ENCODE data around the gene TESMIN. TPM values are rescaled to one million over a fixed set of nuclear protein-coding genes. Genes with fewer than 3 reads are reported as not detected.
A peak's percentile ranks its signal among the peaks of the same experiment; 100 is the strongest.

TESMIN gene
- total and polyA plus RNA-seq, 2 of the 4 experiments (the other 2 are of a cell fraction) = 0.90 to 2.2 TPM

GRCh38 chr11:68677432-68677831 lies 73.9 kb downstream of the TESMIN start:
- BruUV-seq (replicated peaks) = no TSS peak
- TF ChIP-seq RFX5 (IDR thresholded peaks at IDR 0.05; ENCODE audit: low read depth, low read length) = no peak
- no peak for TF ChIP-seq CEBPB (IDR thresholded peaks at IDR 0.05; ENCODE audit: low read depth, low read length)
- no peak for TF ChIP-seq POLR2A (IDR thresholded peaks at IDR 0.05; ENCODE audit: low read depth, low read length)
- peak; percentile 30; the same call in 1 of the 2 replicates for TF ChIP-seq NFE2L2 (IDR thresholded peaks at IDR 0.05; ENCODE audit: low read depth, low read length)
- no peak for TF ChIP-seq SMC3 (IDR thresholded peaks at IDR 0.05; ENCODE audit: low read depth, low read length)
- TF ChIP-seq MAFK (IDR thresholded peaks at IDR 0.05; ENCODE audit: low read depth, low read length) = no peak; the same call in 1 of the 2 replicates
- no peak for TF ChIP-seq CTCF (conservative IDR thresholded peaks at IDR 0.05; ENCODE audit: low read depth, low read length)
- no peak for TF ChIP-seq ELK1 (IDR thresholded peaks at IDR 0.05; ENCODE audit: borderline replicate concordance, low read depth, low read length)
- no peak for TF ChIP-seq MXI1 (IDR thresholded peaks at IDR 0.05; ENCODE audit: borderline replicate concordance, low read depth, low read length)
- no peak for TF ChIP-seq USF2 (IDR thresholded peaks at IDR 0.05; ENCODE audit: low read depth, low read length)
- peak; percentile 99 for TF ChIP-seq RCOR1 (IDR thresholded peaks at IDR 0.05; ENCODE audit: insufficient replicate concordance, low read length)
- TF ChIP-seq CHD1 (IDR thresholded peaks at IDR 0.05; ENCODE audit: low read depth, low read length) = no peak
- peak; percentile 90 for TF ChIP-seq MAZ (IDR thresholded peaks at IDR 0.05; ENCODE audit: borderline replicate concordance, low read depth, low read length)
- TF ChIP-seq FOS (IDR thresholded peaks at IDR 0.05; ENCODE audit: low read depth, low read length) = peak; percentile 94
- TF ChIP-seq RAD21 (IDR thresholded peaks at IDR 0.05; ENCODE audit: low read length) = no peak
- TF ChIP-seq BHLHE40 (IDR thresholded peaks at IDR 0.05; ENCODE audit: low read depth, low read length) = peak; percentile 61
- Histone ChIP-seq H3K79me1 (ENCODE audit: low read depth in 1 of 2, low read length in 2 of 2) (no peaks in the 10 kb centered on the region), H2BK5ac (ENCODE audit: low read depth, low read length, poor library complexity, severe bottlenecking) (no peak overlapping the region), H3K18ac (ENCODE audit: low read depth, low read length) (no peak overlapping the region), H3K4me3 (ENCODE audit: insufficient read depth, low read depth, low read length) (no peak overlapping the region), H4K20me1 (ENCODE audit: insufficient read depth, low read length) (peaks cover 5% of the 10 kb centered on the region; the same call in 1 of the 2 replicates), H4K8ac (ENCODE audit: low read depth in 2 of 2, low read length in 2 of 2) (no peak overlapping the region), H3K9me1 (ENCODE audit: insufficient read depth, low read length) (no peaks in the 10 kb centered on the region), H3K4ac (ENCODE audit: low read depth, low read length) (no peak overlapping the region), H2AK9ac (replicated peaks; ENCODE audit: low read depth, low read length, poor library complexity) (peak overlapping the region; percentile 65), H4K5ac (ENCODE audit: low read depth, low read length) (no peak overlapping the region), H2AK5ac (ENCODE audit: low read depth, low read length) (no peak overlapping the region), H2BK120ac (ENCODE audit: low read depth, low read length) (no peak overlapping the region), H3K27ac (ENCODE audit: insufficient read depth, low read length) (no peak overlapping the region), H3K36me3 (ENCODE audit: control insufficient read depth, insufficient read depth, low read length) (no peaks in the 10 kb centered on the region), H2AFZ (replicated peaks; ENCODE audit: low read length, poor library complexity) (peak overlapping the region; percentile 71), H3K9me3 (ENCODE audit: control insufficient read depth, insufficient read depth, low read length) (peaks cover 14% of the 10 kb centered on the region), H3K9ac (ENCODE audit: low read depth, low read length) (no peak overlapping the region), H4K91ac (ENCODE audit: insufficient read depth, low read depth, low read length) (no peak overlapping the region), H3K27me3 (ENCODE audit: control insufficient read depth, insufficient read depth, low read length) (peaks cover 8% of the 10 kb centered on the region), H3K23ac (ENCODE audit: low read depth, low read length) (no peak overlapping the region), H2BK20ac (ENCODE audit: low read depth, low read length) (no peak overlapping the region), H3K56ac (ENCODE audit: extremely low read depth, insufficient read depth, low read length) (no peak overlapping the region), H2BK15ac (ENCODE audit: low read depth, low read length) (no peak overlapping the region), H3K4me1 (ENCODE audit: control insufficient read depth, insufficient read depth, low read length) (peaks cover under 1% of the 10 kb centered on the region; the same call in 1 of the 2 replicates), H3K14ac (replicated peaks; ENCODE audit: low read depth, low read length) (no peak overlapping the region), H3K4me2 (ENCODE audit: low read depth, low read length) (no peak overlapping the region)
- ATAC-seq (ENCODE audit: low read depth) (peak; percentile 92), DNase-seq (peak; percentile 96)
- intact Hi-C loops (cut with micrococcal nuclease) (no loop called here), dilution Hi-C loops (cut with HindIII; ENCODE audit: low sequenced_read_pairs, unreplicated experiment) (no loop called here), in situ Hi-C loops (cut with MboI; ENCODE audit: low sequenced_read_pairs) (no loop called here)
- WGBS, 2 experiments (ENCODE audit: extremely low coverage in 2 of 2, insufficient read length in 1 of 2) = no CpG with 5 or more reads among the region's 6 CpGs
- POLR2A ChIA-PET (ENCODE audit: unreplicated experiment) = interaction anchor here (0.6 kb wide), 2 partner anchors 18 to 34 kb away, joined by 3 to 7 read pairs; no protein-coding TSS in a partner anchor
- CTCF ChIA-PET = interaction anchor here (0.6 to 0.7 kb wide), 2 partner anchors 34 to 212 kb away, joined by 3 to 7 read pairs; no protein-coding TSS in a partner anchor

All from IMR-90 (cell line).